ENCODE results near the gene VEGFA. TPM values are rescaled to one million over a fixed set of nuclear protein-coding genes. Genes with fewer than 3 reads are reported as not detected.

VEGFA gene
- total RNA-seq, 1 donor from 2014 or later = 420 TPM

Other genes with a start within 250 kb of the VEGFA start
- gene XPO5, start 194.2 kb upstream of the VEGFA start, total RNA-seq = 31.6 TPM
- gene POLH, start 194.0 kb upstream of the VEGFA start, total RNA-seq = 12.9 TPM
- 74.2 TPM for gene GTPBP2, start 140.9 kb upstream of the VEGFA start, total RNA-seq
- 21.1 TPM for gene MAD2L1BP, start 134.4 kb upstream of the VEGFA start, total RNA-seq
- 0.58 TPM for gene RSPH9, start 125.2 kb upstream of the VEGFA start, total RNA-seq
- 44.3 TPM for gene MRPS18A, start 82.4 kb upstream of the VEGFA start, total RNA-seq

All from mucosa of gallbladder (tissue), 1 donor.